ENCODE data around the gene YIPF1. TPM values are rescaled to one million over a fixed set of nuclear protein-coding genes. Genes with fewer than 3 reads are reported as not detected.

Gene YIPF1
- total and polyA plus RNA-seq, 2 donors (not counting 1 experiment from before 2014, with no cell fraction given): 13.9 to 15.8 TPM

DNA sequence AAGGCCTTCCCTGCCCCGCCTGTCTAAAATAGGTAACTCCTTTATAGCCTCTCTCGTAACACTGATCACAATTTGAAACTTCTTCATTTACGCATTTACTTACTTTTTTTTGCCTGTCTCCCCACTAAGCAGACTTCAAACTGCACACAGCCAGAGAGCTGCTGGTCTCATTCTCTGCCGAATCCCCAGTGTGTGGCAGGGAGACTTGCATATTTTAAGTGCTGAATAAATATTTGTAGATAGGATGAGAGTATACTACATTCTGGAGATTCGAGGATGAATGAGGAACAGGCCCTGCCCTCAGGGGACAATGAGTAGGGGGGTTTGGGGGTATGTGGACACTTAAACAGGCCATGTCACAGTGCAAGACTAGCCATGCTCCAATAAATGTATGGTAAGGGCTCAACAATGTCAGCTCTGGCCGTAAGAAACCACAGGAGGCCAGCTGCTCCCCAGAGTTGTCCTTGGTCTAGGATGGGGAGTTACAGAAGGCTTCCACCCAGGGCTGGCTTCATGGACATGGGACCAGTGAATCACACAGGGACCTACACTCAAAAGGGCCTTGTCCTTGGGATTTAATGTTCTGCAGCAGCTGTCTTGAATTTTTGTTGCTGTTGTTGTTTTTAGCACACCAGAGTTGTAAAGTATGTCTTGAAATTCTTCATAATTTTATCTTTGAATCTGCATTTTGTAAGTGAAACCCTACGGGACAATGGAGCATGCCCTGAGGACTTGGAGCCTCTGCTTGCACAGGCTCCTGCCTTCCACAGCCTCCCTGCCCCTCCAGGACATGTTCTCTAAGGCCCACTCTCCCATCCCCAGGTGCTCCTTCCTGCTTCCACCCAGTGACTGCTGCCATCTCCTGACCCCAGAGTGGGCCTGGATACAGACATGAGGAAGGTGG, 12.9 kb upstream of the YIPF1 start:
- WGBS (ENCODE audit: insufficient coverage): 96% methylated on average over 6 of the region's 7 CpGs
- POLR2A ChIA-PET: no interaction called here

DNA sequence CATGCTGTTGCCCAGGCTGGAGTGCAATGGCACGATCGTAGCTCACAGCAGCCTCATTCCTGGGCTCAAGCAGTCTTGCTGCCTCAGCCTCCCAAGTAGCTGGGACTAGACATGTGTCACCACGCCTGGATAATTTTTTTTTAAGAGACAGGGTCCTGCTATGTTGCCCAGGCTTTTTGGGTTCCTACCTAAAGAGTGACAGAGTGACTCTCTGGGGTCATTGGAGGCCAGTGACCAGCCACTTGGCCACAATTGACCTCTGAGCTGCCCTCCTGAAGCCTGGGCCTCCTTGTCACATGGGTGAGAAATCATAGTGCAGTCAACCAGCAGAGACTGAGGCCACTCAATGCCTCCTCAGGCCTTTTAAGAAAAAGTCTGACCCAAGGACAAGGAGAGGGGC, 10.1 kb upstream of the YIPF1 start:
- no peak overlapping the region for H3K4me3 ChIP-seq (ENCODE audit: control extremely low read depth in 1 of 5, extremely low read depth in 1 of 5, insufficient read depth in 1 of 5, low read depth in 2 of 5, low read length in 4 of 5)
- H3K9ac ChIP-seq (ENCODE audit: low read length): no peak overlapping the region
- 96% methylated on average over 3 of the region's 3 CpGs for WGBS (ENCODE audit: insufficient coverage)
- no peaks in the 10 kb centered on the region for H3K79me2 ChIP-seq (ENCODE audit: control insufficient read depth, insufficient read depth, low read length)
- H3K9me3 ChIP-seq (ENCODE audit: control extremely low read depth in 1 of 3, control insufficient read depth in 2 of 3, insufficient read depth in 1 of 3, low read length in 2 of 3): no peaks in the 10 kb centered on the region
- no peaks in the 10 kb centered on the region for H3K4me1 ChIP-seq (ENCODE audit: control insufficient read depth in 2 of 2, insufficient read depth in 2 of 2, low read length in 2 of 2)
- Mint-ChIP-seq H3K9me3 (ENCODE audit: insufficient read depth) (no peaks in the 10 kb centered on the region), H3K4me3 (no peak overlapping the region), H3K27me3 (peaks cover 8% of the 10 kb centered on the region), H3K27ac (no peak overlapping the region), H3K4me1 (no peaks in the 10 kb centered on the region)
- intact Hi-C loops (cut with micrococcal nuclease): no loop called here
- TF ChIP-seq EZH2 (IDR thresholded peaks at IDR 0.05; ENCODE audit: borderline replicate concordance, insufficient read depth, low read depth, low read length, poor library complexity, severe bottlenecking): no peak
- TF ChIP-seq, protein P1, sequence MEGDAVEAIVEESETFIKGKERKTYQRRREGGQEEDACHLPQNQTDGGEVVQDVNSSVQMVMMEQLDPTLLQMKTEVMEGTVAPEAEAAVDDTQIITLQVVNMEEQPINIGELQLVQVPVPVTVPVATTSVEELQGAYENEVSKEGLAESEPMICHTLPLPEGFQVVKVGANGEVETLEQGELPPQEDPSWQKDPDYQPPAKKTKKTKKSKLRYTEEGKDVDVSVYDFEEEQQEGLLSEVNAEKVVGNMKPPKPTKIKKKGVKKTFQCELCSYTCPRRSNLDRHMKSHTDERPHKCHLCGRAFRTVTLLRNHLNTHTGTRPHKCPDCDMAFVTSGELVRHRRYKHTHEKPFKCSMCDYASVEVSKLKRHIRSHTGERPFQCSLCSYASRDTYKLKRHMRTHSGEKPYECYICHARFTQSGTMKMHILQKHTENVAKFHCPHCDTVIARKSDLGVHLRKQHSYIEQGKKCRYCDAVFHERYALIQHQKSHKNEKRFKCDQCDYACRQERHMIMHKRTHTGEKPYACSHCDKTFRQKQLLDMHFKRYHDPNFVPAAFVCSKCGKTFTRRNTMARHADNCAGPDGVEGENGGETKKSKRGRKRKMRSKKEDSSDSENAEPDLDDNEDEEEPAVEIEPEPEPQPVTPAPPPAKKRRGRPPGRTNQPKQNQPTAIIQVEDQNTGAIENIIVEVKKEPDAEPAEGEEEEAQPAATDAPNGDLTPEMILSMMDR (IDR thresholded peaks at IDR 0.05): no peak
- H3K4me2 ChIP-seq (replicated peaks; ENCODE audit: low read depth, low read length, poor library complexity, severe bottlenecking): no peak overlapping the region
- no peaks in the 10 kb centered on the region for H4K20me1 ChIP-seq (ENCODE audit: control insufficient read depth, insufficient read depth, low read length, poor library complexity, severe bottlenecking)
- no peak for ATAC-seq (ENCODE audit: low read depth)
- POLR2A ChIA-PET: interaction anchor here (0.6 kb wide), 1 partner anchor 60 kb away, joined by 8 read pairs; no protein-coding TSS in a partner anchor
- no peaks in the 10 kb centered on the region for H3K27me3 ChIP-seq (replicated peaks in 1 of 4; ENCODE audit: control extremely low read depth in 1 of 4, control insufficient read depth in 3 of 4, insufficient read depth in 4 of 4, low read length in 3 of 4)
- DNase-seq: no peak
- CTCF ChIA-PET: interaction anchor here (1.2 kb wide), 1 partner anchor 60 kb away, joined by 3 read pairs; no protein-coding TSS in a partner anchor
- no peak overlapping the region for H3K27ac ChIP-seq (ENCODE audit: low read length in 2 of 2)
- no peaks in the 10 kb centered on the region for H3K36me3 ChIP-seq (replicated peaks in 1 of 2; ENCODE audit: control extremely low read depth in 1 of 2, control insufficient read depth in 1 of 2, extremely low read depth in 1 of 2, insufficient read depth in 2 of 2, low read length in 1 of 2)
- H2AFZ ChIP-seq (ENCODE audit: insufficient read depth, low read depth, low read length, poor library complexity, severe bottlenecking): no peak overlapping the region

More for the DNA sequence above, 12.9 kb upstream of the YIPF1 start:
- no peak overlapping the region for H3K4me2 ChIP-seq (replicated peaks; ENCODE audit: low read depth, low read length, poor library complexity, severe bottlenecking)
- H3K4me1 ChIP-seq (ENCODE audit: control insufficient read depth in 2 of 2, insufficient read depth in 2 of 2, low read length in 2 of 2): no peaks in the 10 kb centered on the region
- H3K27ac ChIP-seq (ENCODE audit: low read length in 2 of 2): no peak overlapping the region
- no peaks in the 10 kb centered on the region for H4K20me1 ChIP-seq (ENCODE audit: control insufficient read depth, insufficient read depth, low read length, poor library complexity, severe bottlenecking)
- no peak for TF ChIP-seq EZH2 (IDR thresholded peaks at IDR 0.05; ENCODE audit: borderline replicate concordance, insufficient read depth, low read depth, low read length, poor library complexity, severe bottlenecking)
- TF ChIP-seq, protein P1 (IDR thresholded peaks at IDR 0.05): no peak
- no peaks in the 10 kb centered on the region for H3K36me3 ChIP-seq (replicated peaks in 1 of 2; ENCODE audit: control extremely low read depth in 1 of 2, control insufficient read depth in 1 of 2, extremely low read depth in 1 of 2, insufficient read depth in 2 of 2, low read length in 1 of 2)
- no peak overlapping the region for H3K4me3 ChIP-seq (ENCODE audit: control extremely low read depth in 1 of 5, extremely low read depth in 1 of 5, insufficient read depth in 1 of 5, low read depth in 2 of 5, low read length in 4 of 5)
- H3K4me3 Mint-ChIP-seq: no peak overlapping the region
- no peak overlapping the region for H2AFZ ChIP-seq (ENCODE audit: insufficient read depth, low read depth, low read length, poor library complexity, severe bottlenecking)
- H3K79me2 ChIP-seq (ENCODE audit: control insufficient read depth, insufficient read depth, low read length): no peaks in the 10 kb centered on the region
- ATAC-seq (ENCODE audit: low read depth) (no peak), DNase-seq (no peak)
- no peaks in the 10 kb centered on the region for H3K9me3 ChIP-seq (ENCODE audit: control extremely low read depth in 1 of 3, control insufficient read depth in 2 of 3, insufficient read depth in 1 of 3, low read length in 2 of 3)
- no peak overlapping the region for H3K27ac Mint-ChIP-seq
- H3K9me3 Mint-ChIP-seq (ENCODE audit: insufficient read depth): no peaks in the 10 kb centered on the region
- CTCF ChIA-PET: no interaction called here
- no peak overlapping the region for H3K9ac ChIP-seq (ENCODE audit: low read length)
- H3K4me1 Mint-ChIP-seq: no peaks in the 10 kb centered on the region
- H3K27me3 ChIP-seq (replicated peaks in 1 of 4; ENCODE audit: control extremely low read depth in 1 of 4, control insufficient read depth in 3 of 4, insufficient read depth in 4 of 4, low read length in 3 of 4): no peaks in the 10 kb centered on the region
- intact Hi-C loops (cut with micrococcal nuclease): no loop called here
- no peaks in the 10 kb centered on the region for H3K27me3 Mint-ChIP-seq

Data from B cell (primary cell).